HG02938 (cell line): Measurements from ENCODE around the gene ZBTB48.

Source experiments
- ATAC-seq: cut with Tn5 transposase; IDR thresholded peaks from one replicate; pipeline ENCODE4 v1.9.1; 2021; ENCODE audit warnings: mild to moderate bottlenecking, moderate library complexity; ENCODE audit not compliant: unreplicated experiment

Gene ZBTB48

DNA sequence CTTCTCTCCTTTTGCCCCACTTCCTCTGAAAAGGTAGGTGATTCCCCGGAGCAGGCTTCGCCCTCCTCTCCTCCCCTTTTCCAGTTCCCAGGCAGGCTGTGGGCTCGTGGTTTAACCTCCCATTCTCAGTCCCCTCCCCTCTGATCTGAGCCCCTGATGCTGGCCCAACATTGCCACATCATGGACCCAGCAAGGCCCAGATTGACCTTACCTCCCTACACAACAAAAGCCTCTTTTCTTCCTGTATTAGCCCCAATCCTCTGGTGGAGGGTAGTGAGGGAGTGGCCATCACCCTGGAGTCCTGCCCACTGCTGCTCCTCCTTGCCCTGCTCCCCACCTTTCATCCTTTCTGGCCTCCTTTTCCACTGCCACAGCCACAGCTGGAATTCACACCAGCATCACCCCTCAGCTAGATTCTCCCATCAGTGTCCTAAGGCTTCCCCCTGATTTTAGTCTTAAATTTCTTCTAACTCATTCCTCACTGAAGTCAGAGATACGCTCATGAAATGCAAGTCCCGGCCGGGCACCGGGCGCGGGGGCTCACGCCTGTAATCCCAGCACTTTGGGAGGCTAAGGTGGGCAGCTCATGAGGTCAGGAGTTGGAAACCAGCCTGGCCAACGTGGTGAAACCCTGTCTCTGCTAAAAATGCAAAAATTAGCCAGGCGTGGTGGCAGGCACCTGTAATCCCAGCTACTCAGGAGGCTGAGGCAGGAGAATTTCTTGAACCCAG lies 7.0 kb upstream of the ZBTB48 start:
- no peak for ATAC-seq

DNA sequence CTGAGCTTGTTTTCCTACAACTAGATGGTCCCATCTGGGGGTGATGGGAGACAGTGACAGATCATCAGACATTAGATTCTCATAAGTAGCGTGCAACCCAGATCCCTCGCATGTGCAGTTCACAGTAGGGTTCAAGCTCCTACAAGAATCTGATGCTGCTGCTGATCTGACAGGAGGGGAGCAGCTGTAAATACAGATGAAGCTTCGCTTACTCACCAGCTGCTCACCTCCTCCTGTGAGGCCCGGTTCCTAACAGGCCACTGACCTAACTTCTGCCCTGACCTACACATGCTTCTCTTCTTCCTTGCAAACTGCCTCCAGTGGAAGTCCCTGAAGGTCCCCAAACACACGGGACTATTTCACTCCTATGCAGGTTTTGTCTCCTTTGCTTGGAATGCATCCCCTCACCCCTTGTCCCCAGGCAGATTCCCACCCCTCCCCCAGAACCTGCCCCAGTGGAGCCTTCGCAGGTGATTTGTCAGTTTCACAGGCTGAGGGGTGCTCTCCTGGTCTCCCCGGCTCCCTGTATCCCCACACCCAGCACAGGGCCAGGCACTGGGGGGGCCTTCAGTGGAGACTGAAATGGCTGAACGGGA lies 5.7 kb upstream of the ZBTB48 start:
- ATAC-seq, result no peak

DNA sequence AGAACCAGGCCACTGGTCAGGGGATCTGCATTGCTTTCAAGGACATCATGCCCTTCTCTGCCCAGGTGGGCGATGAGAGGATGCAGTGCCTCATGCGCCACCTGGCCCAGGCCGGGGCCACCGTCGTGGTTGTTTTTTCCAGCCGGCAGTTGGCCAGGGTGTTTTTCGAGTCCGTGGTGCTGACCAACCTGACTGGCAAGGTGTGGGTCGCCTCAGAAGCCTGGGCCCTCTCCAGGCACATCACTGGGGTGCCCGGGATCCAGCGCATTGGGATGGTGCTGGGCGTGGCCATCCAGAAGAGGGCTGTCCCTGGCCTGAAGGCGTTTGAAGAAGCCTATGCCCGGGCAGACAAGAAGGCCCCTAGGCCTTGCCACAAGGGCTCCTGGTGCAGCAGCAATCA lies 5.0 kb upstream of the ZBTB48 start:
- no peak for ATAC-seq

DNA sequence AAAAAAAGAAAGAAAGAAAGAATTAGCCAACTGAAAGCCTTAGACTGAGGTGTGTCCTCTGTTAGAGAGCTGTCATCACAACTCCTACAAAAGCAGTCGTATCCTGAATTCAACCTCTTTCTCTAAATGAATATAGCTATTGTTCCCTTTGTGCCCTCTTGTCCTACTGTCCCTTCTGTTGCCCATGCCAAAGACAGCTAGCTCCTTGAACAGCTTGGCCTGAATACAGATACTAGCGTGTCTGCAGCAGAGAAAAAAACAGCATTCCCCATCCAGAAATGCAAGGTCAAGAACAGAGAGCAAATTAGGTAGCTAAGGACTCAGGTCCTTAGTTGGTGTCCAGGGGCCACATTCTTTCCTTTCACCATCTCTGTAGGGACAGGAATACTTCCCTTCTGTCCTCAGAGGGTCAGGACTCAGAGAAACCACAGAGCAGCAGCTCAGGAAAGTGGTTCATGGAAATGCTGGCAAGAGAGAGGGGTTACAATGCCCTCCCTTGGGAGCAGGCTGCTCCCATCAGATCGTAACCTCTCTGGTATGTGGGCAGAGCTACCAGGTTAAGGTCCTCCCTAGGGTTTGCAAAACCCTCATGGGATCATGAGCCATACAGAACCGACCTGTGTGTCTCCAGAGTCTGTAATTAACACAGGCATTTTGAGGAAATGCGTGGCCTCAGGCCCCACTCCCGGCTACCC lies 1.8 kb upstream of the ZBTB48 start:
- ATAC-seq, result no peak

DNA sequence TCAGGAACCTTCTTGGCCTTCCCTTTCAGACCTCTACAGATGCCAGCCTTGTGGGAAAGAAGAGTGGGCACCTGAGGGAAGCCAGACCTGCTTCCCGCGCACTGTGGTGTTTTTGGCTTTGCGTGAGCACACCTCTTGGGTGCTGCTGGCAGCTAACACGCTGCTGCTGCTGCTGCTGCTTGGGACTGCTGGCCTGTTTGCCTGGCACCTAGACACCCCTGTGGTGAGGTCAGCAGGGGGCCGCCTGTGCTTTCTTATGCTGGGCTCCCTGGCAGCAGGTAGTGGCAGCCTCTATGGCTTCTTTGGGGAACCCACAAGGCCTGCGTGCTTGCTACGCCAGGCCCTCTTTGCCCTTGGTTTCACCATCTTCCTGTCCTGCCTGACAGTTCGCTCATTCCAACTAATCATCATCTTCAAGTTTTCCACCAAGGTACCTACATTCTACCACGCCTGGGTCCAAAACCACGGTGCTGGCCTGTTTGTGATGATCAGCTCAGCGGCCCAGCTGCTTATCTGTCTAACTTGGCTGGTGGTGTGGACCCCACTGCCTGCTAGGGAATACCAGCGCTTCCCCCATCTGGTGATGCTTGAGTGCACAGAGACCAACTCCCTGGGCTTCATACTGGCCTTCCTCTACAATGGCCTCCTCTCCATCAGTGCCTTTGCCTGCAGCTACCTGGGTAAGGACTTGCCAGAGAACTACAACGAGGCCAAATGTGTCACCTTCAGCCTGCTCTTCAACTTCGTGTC lies 995 bp upstream of the ZBTB48 start:
- no peak for ATAC-seq

DNA sequence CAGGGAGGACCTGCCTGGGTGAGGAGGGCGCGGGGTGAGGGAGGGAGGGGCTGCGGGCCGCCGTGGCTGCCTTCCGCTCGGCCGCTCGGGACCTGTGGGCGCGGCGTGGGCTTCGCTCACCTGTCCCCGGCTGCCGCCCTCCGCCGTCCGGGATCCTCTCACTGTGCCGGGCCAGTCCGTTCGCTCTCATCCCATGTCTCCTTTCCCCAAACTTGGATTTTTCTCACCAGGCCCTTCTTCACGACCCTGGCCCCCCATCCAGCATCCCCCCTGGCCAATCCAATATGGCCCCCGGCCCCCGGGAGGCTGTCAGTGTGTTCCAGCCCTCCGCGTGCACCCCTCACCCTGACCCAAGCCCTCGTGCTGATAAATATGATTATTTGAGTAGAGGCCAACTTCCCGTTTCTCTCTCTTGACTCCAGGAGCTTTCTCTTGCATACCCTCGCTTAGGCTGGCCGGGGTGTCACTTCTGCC lies 362 bp downstream of the ZBTB48 start:
- ATAC-seq, result peak; percentile 23

DNA sequence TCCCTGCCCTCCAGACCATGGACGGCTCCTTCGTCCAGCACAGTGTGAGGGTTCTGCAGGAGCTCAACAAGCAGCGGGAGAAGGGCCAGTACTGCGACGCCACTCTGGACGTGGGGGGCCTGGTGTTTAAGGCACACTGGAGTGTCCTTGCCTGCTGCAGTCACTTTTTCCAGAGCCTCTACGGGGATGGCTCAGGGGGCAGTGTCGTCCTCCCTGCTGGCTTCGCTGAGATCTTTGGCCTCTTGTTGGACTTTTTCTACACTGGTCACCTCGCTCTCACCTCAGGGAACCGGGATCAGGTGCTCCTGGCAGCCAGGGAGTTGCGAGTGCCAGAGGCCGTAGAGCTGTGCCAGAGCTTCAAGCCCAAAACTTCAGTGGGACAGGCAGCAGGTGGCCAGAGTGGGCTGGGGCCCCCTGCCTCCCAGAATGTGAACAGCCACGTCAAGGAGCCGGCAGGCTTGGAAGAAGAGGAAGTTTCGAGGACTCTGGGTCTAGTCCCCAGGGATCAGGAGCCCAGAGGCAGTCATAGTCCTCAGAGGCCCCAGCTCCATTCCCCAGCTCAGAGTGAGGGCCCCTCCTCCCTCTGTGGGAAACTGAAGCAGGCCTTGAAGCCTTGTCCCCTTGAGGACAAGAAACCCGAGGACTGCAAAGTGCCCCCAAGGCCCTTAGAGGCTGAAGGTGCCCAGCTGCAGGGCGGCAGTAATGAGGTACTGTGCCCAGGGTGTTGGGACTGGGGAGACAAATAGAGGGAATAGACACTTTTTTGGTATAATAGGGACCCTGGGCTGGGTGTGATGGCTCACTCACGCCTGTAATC lies 1.0 kb downstream of the ZBTB48 start:
- no peak for ATAC-seq

DNA sequence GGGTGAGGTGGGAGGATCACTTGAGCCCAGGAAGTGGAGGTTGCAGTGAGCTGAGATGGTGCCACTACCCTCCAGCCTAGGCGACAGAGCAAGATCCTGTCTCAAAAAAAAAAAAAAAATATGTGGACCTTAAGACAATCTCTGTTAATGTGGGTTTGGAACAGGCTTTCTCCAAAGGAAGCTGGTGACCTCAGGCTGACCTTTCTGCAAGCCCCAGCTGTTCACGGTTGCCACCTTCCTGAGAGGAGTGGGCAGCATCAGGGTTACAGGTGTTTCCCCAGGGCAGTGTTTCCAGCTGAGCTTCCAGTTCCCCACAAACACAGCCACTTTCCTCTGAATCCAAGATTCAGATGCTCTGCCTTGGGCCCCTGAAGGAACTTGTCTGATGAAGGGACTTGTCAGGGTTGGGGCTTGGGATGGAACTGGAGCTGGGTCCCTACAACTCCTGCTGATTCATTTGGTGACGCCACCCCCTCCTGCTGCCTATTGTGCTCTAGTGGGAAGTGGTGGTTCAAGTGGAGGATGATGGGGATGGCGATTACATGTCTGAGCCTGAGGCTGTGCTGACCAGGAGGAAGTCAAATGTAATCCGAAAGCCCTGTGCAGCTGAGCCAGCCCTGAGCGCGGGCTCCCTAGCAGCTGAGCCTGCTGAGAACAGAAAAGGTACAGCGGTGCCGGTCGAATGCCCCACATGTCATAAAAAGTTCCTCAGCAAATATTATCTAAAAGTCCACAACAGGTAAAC lies 1.9 kb downstream of the ZBTB48 start:
- no peak for ATAC-seq

DNA sequence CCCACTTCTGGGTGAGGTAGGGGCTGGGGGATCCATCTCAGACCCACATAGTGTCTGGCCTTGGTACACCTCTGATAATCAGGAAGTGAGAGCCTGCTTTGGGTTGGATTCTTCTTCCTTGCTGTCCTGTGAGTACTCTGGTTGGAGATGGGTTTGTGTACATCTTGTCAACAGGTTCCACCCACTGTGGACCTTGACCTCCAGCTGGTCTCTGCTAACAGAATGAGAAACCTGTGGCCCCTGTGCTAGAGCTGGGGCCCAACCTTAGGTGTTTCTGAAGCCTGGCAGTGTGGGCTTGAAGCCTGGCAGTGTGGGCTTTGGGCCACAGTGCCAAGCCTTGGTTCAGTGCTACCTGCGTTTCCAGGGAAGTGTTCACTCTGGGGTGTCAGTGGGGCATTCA lies 2.6 kb downstream of the ZBTB48 start:
- no peak for ATAC-seq

DNA sequence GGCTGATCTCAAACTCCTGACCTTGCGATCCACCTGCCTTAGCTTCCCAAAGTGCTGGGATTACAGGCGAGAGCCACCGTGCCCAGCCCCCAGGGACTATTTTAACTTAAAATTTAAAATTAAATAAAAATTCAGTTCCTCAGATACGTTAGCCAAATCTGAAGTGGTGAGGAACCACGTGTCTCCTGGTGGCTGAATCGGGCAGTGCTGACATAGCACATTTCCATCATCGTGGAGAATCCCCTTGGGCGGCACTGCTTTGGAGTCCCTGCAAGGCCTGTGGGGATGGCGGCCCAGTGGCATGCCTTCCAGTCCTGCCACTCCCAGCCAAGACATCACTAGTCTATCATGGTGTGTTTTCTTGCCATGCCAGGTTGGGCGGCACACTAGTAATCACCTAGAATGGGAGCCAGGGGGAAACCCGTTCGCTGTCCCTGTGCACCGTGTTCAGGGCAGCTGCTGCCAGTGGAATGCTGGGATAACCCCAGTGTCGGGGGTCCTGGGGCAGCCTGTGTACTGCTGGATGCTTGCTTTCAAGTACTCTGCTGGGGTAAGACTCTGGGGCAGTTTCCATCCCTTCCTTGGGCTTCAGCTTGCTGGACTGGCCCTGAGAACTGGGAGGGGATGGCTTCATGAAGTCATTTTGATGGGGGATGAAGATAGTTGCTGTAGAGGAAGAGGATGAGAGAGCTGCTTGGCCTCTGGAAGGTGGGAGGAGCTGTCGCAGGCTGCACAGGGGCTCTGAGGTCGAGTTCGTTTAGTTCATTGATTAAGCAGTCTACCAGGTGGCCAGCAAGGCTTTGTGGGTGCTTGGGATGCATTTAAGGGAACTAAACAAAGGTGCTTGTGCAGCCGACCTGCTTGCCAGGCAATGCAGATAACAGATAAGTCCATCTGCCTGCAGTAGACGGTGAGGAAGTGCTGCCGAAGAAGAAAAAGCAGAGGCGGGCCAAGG lies 4.6 kb downstream of the ZBTB48 start:
- no peak for ATAC-seq

DNA sequence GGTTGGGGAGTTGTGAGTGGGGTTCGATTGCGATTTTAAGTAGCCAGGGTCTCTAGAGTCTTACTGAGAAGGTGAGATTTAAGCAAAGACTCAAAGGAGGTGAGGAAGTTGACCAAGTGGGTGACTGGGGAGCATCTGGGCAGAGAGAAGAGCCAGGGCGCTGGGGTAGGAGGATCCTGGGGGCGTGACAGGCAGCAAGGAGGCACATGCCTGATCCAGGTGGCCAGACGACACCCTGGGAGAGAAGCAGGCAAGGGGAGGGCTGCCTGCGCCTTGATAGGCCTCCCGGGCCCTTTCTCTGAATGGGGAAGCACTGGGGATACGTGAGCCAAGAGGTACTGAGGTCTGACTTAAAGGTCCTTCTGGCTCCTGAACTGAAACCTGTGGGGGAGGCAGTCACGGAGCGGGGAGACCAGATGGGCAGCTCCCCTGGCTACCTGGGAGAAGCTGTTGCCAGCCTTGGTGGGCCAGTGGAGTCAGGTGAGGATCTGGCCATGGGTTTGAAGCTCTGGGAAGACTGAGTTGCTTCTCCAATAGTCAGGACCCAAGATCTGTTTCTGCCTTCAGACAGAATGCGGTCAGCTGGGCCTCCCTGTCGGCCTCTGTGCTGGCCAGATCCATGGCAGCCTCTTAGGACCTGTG lies 5.4 kb downstream of the ZBTB48 start:
- no peak for ATAC-seq

DNA sequence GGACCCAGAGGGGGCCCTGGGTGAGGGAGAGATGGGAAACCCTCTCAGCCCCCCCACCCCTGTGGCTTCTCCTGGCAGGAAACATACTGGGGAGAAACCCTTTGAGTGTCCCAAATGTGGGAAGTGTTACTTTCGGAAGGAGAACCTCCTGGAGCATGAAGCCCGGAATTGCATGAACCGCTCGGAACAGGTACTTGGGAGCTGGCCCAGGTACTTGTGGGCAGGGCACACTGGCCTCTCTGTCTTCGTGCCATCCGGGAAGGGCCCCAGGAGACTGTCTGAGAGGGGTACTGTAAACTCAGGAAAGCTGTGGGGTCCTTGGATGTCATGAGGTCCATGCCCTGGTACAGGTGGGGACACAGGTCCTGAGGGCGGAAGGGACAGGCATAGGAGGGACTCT lies 6.0 kb downstream of the ZBTB48 start:
- ATAC-seq, result no peak

DNA sequence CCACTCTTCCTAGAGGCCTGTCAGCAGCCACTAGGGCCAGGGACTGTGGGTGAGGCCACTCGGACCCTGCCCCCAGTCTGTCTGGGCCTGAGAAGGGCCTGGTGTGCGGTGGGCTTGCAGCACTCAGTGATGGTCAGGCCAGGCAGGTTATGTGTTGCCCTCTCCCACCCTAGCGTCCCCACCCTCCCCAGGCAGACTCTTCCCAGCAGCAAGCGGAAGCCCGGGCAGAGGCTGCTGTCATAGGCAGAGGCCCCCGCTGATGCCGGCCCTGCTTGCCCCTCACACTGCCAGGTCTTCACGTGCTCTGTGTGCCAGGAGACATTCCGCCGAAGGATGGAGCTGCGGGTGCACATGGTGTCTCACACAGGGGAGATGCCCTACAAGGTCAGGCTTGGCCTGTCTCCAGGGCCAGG lies 6.6 kb downstream of the ZBTB48 start:
- no peak for ATAC-seq

DNA sequence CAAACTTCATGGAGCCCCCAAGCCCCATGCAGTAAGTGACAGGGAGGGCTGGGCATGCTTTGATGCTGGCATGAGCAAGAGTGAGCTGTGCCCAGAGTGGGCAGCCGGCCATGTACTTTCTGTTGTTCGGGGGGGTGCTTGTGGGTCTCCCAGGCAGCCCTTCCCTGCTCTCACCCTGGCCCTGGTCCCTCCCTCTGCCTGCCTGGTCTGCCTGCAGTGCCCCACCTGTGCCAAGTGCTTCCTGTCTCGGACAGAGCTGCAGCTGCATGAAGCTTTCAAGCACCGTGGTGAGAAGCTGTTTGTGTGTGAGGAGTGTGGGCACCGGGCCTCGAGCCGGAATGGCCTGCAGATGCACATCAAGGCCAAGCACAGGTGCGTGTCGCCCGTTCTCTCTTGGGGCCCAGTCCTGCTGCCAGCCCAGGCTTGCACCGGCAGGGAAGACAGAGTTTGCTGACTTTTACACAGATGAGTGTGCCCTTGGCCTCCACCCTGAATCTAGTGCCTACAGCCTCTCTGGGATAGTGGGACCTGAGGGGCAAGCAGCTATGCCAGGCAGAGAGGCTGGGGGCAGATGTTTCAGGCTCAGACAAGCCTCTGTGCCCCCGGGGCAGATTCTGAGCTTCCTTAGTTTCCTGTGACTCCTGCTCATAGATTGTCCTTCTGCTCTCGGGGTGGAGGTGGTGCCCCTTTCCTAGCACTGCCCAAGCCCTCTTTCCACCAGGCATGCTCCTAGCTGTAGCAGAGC lies 7.6 kb downstream of the ZBTB48 start:
- ATAC-seq, result no peak

DNA sequence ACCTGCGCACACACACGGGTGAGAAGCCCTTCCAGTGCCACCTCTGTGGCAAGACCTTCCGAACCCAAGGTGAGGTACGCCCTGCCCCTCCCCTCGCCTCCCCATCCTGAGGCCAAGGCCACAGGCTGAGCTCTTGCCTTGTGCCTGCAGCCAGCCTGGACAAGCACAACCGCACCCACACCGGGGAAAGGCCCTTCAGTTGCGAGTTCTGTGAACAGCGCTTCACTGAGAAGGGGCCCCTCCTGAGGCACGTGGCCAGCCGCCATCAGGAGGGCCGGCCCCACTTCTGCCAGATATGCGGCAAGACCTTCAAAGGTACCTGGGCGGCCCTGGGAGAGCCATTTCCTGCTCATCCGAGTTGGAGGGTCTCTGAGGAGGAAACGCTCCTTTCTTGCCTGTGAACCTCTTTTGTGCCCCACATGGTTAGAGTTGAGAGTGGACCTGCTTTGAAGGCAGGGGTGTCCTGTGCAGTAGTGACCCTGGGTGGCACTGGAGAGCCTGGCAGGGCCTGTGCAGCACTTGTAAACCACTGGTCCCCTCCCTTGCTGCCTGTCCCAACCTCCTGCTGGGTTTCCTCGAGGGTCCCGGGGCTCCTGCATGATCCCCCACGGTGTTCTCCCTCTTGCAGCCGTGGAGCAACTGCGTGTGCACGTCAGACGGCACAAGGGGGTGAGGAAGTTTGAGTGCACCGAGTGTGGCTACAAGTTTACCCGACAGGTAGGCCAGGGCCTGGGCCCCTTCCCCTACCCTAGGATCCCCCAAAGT lies 8.5 kb downstream of the ZBTB48 start:
- ATAC-seq, result no peak

DNA sequence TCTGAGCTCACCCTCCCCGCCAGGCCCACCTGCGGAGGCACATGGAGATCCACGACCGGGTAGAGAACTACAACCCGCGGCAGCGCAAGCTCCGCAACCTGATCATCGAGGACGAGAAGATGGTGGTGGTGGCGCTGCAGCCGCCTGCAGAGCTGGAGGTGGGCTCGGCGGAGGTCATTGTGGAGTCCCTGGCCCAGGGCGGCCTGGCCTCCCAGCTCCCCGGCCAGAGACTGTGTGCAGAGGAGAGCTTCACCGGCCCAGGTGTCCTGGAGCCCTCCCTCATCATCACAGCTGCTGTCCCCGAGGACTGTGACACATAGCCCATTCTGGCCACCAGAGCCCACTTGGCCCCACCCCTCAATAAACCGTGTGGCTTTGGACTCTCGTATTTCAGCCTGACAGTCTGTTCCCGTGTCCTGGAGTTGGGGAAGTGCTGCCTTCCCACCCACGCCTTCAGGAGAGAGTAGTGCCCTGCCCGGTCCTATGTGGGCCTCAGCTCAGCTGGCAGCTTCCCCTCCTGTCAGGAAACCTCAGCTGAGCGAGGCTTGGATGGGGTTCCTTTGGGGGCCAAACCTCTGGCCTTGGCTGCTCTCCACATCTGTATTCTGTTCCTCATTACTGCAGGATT lies 9.2 kb downstream of the ZBTB48 start:
- ATAC-seq, result no peak
